Mucosa of rectum (tissue), 2 donors: ENCODE measurements around the gene VAV2.

Experiments used
- H3K27ac ChIP-seq, 2 donors: one replicate each; pipeline ENCODE4 v1.7.0; 2013; ENCODE audit warnings: inconsistent platforms in 2 of 2, low read depth in 2 of 2, low read length in 2 of 2
- H3K27me3 ChIP-seq, 2 donors: one replicate each; pipeline ENCODE4 v1.7.0; 2013; ENCODE audit warnings: low read length in 2 of 2; ENCODE audit not compliant: control insufficient read depth in 2 of 2, insufficient read depth in 2 of 2
- H3K36me3 ChIP-seq, 2 donors: one replicate each; pipeline ENCODE4 v1.7.0; 2013; ENCODE audit warnings: low read length in 2 of 2; ENCODE audit not compliant: control insufficient read depth in 2 of 2, insufficient read depth in 2 of 2
- H3K4me1 ChIP-seq, 2 donors: one replicate each; pipeline ENCODE4 v1.7.0; 2013; ENCODE audit warnings: low read length in 2 of 2, mild to moderate bottlenecking in 1 of 2; ENCODE audit not compliant: control insufficient read depth in 2 of 2, insufficient read depth in 2 of 2
- H3K4me3 ChIP-seq, 2 donors: one replicate each; pipeline ENCODE4 v1.7.0; 2013; ENCODE audit warnings: low read length in 2 of 2
- H3K9ac ChIP-seq, 2 donors: one replicate each; pipeline ENCODE4 v1.7.0; 2013; ENCODE audit warnings: low read length in 2 of 2, low read depth in 1 of 2, mild to moderate bottlenecking in 1 of 2
- H3K9me3 ChIP-seq, 2 donors: one replicate each; pipeline ENCODE4 v1.7.0; 2013; ENCODE audit warnings: low read length in 2 of 2; ENCODE audit not compliant: control insufficient read depth in 2 of 2
- donor health status: healthy.
- donor health status: Normal muscosa, but diverticular disease.

VAV2 gene

GRCh38 chr9:133826289-133827085, 165.6 kb downstream of the VAV2 start:
- H3K27ac ChIP-seq, result no peak overlapping the region
- H3K9me3 ChIP-seq, result no peaks in the 10 kb centered on the region
- H3K27me3 ChIP-seq, result no peaks in the 10 kb centered on the region
- no peaks in the 10 kb centered on the region for H3K4me1 ChIP-seq
- no peak overlapping the region for H3K9ac ChIP-seq
- H3K36me3 ChIP-seq, result peaks cover 0 to 4% of the 10 kb centered on the region in 2 donors
- H3K4me3 ChIP-seq, result no peak overlapping the region

GRCh38 chr9:133825555-133826218, 166.4 kb downstream of the VAV2 start:
- no peaks in the 10 kb centered on the region for H3K27me3 ChIP-seq
- H3K4me1 ChIP-seq, result no peaks in the 10 kb centered on the region
- H3K9me3 ChIP-seq, result no peaks in the 10 kb centered on the region
- H3K36me3 ChIP-seq, result peaks cover 0 to 4% of the 10 kb centered on the region in 2 donors
- no peak overlapping the region for H3K9ac ChIP-seq
- no peak overlapping the region for H3K4me3 ChIP-seq
- no peak overlapping the region for H3K27ac ChIP-seq

DNA sequence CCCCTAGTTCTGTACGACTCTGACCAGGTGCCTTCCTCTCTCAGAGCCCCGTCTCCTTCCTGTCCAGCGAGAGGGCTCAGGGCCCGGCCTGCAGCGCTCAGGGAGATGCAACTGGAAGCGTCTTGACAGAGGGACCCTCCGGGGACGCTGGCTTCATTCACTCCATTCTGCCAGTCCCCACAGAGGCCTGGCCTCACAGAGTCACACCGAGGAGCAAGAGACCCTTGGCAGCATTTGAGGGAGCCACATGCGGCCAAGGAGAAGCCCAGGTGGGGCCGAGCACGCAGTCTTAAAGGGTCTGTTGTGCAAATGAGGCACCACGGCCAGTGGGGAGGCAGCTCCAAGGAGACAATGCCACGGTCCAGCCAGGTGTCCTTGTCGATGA, 167.3 kb downstream of the VAV2 start:
- Histone ChIP-seq H3K9me3 (no peaks in the 10 kb centered on the region), H3K27ac (no peak overlapping the region), H3K4me1 (no peaks in the 10 kb centered on the region), H3K36me3 (peaks cover 0 to 4% of the 10 kb centered on the region in 2 donors), H3K4me3 (no peak overlapping the region), H3K9ac (no peak overlapping the region), H3K27me3 (no peaks in the 10 kb centered on the region)

DNA sequence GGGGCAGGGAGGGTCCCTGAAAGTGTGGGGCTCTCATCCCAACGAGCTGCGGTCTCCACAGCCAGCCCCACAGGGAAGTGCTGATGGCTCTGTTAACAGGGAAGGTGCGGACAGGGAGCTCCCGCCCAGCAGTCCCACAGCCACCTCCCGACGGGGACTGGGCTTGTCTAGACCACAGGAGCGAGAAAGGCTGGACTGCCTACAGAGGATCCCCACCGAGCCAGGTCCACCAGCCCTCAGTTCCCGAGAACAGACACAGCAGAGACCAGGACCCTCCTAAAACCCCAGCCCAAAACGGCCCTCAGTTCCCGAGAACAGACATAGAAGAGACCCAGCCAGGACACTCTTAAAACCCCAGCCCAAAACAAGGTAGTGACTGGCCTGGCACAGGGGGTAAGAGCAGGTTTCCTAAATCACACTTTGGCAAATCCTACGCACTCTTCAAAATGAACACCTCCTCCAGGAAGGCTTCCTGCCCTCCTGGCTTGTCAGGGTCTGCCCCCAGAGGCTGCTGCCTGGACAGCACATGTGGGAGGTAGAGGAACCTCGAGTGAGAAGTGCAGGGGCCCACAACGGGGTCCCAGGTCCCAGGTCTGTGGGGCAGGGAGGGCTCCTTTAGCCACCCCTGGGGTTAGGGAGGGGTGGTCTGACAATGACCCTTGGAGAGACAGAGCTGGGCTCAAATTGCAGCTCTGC, 167.9 kb downstream of the VAV2 start:
- Histone ChIP-seq H3K36me3 (peaks cover 0 to 4% of the 10 kb centered on the region in 2 donors), H3K4me3 (no peak overlapping the region), H3K9me3 (no peaks in the 10 kb centered on the region), H3K27me3 (no peaks in the 10 kb centered on the region), H3K9ac (no peak overlapping the region), H3K4me1 (no peaks in the 10 kb centered on the region), H3K27ac (no peak overlapping the region)

- H3K4me1 ChIP-seq, result no peaks in the 10 kb centered on the region
- H3K27me3 ChIP-seq, result no peaks in the 10 kb centered on the region
- H3K4me3 ChIP-seq, result no peak overlapping the region
- no peaks in the 10 kb centered on the region for H3K9me3 ChIP-seq
- peaks cover 0 to 4% of the 10 kb centered on the region in 2 donors for H3K36me3 ChIP-seq
- H3K9ac ChIP-seq, result no peak overlapping the region
- no peak overlapping the region for H3K27ac ChIP-seq
Measured at GRCh38 chr9:133823189-133824105, 168.7 kb downstream of the VAV2 start.

GRCh38 chr9:133822430-133823065, 169.6 kb downstream of the VAV2 start:
- H3K9ac ChIP-seq, result no peak overlapping the region
- H3K36me3 ChIP-seq, result peaks cover 0 to 4% of the 10 kb centered on the region in 2 donors
- no peaks in the 10 kb centered on the region for H3K27me3 ChIP-seq
- H3K4me1 ChIP-seq, result no peaks in the 10 kb centered on the region
- no peak overlapping the region for H3K27ac ChIP-seq
- no peak overlapping the region for H3K4me3 ChIP-seq
- H3K9me3 ChIP-seq, result no peaks in the 10 kb centered on the region

GRCh38 chr9:133821601-133822429, 170.3 kb downstream of the VAV2 start:
- Histone ChIP-seq H3K9ac (no peak overlapping the region), H3K4me1 (no peaks in the 10 kb centered on the region), H3K9me3 (no peaks in the 10 kb centered on the region), H3K27me3 (no peaks in the 10 kb centered on the region), H3K36me3 (peaks cover 0 to 4% of the 10 kb centered on the region in 2 donors), H3K27ac (no peak overlapping the region), H3K4me3 (no peak overlapping the region)

DNA sequence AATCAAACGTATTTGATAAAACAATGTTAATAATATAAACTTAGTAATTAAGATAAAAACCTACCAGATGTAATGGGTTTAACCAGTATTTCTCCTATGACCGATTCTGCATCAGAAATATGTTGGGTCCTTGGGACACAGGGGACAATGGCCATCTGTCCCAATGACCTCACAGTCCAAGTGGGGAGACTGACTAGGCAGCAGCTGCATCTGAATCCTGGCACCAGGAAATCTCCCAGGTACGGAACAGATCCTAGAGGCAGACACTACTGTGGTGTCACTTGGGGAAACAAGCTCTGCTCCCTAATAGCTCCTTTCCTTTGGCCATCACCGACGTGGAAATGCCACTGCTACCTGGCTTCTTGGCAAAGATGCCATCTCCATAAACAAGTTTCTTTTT, 172.2 kb downstream of the VAV2 start:
- Histone ChIP-seq H3K9ac (no peak overlapping the region), H3K27ac (no peak overlapping the region), H3K4me3 (no peak overlapping the region), H3K27me3 (no peaks in the 10 kb centered on the region), H3K36me3 (peaks cover 0 to 4% of the 10 kb centered on the region in 2 donors), H3K9me3 (no peaks in the 10 kb centered on the region), H3K4me1 (no peaks in the 10 kb centered on the region)

DNA sequence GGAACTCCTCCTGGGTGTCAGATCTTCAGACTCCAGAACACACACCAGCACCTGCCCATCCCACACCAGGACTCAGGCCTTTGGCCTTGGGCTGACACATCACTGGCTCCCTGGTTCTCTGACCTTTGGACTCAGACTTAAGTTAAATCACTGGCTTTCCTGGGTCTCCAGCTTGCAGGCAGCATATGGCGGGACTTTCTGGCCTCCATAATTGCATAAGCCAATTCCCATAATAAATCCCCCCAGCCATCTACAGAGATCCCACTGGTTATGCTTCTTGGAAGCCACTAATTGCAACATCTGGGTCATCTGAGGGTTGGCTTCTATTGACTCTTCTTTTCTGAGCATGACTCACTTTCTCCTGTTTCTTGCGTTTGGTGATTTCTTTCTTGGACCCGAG, 173.7 kb downstream of the VAV2 start:
- Histone ChIP-seq H3K4me1 (no peaks in the 10 kb centered on the region), H3K36me3 (peaks cover 0 to 4% of the 10 kb centered on the region in 2 donors), H3K9ac (no peak overlapping the region), H3K27me3 (no peaks in the 10 kb centered on the region), H3K27ac (no peak overlapping the region), H3K9me3 (no peaks in the 10 kb centered on the region), H3K4me3 (no peak overlapping the region)
